ENCODE results near the gene CNP. TPM values are rescaled to one million over a fixed set of nuclear protein-coding genes. Genes with fewer than 3 reads are reported as not detected.

CNP gene
- total RNA-seq, 1 donor from 2014 or later: 66.5 TPM

Other genes starting within 250 kb of the CNP start
- gene HAP1, start 232.2 kb upstream of the CNP start, total RNA-seq: 0.07 and 0.18 TPM in 2 replicates
- gene JUP, start 180.1 kb upstream of the CNP start, total RNA-seq: 71.6 and 76.9 TPM in 2 replicates
- gene P3H4, start 154.8 kb upstream of the CNP start, total RNA-seq: 49.1 and 59.4 TPM in 2 replicates
- 139 and 196 TPM in 2 replicates for gene FKBP10, start 153.8 kb upstream of the CNP start, total RNA-seq
- 68.8 and 72.0 TPM in 2 replicates for gene NT5C3B, start 130.6 kb upstream of the CNP start, total RNA-seq
- not detected in 2 replicates for gene KLHL10, start 129.0 kb upstream of the CNP start, total RNA-seq
- gene KLHL11, start 101.4 kb upstream of the CNP start, total RNA-seq: 24.7 and 35.4 TPM in 2 replicates
- 340 and 356 TPM in 2 replicates for gene ACLY, start 47.8 kb upstream of the CNP start, total RNA-seq
- gene ODAD4, start 36.2 kb upstream of the CNP start, total RNA-seq: 0.07 and 0.13 TPM in 2 replicates
- gene DNAJC7, start 50.6 kb downstream of the CNP start, total RNA-seq: 74.8 and 90.8 TPM in 2 replicates
- gene NKIRAS2, start 53.3 kb downstream of the CNP start, total RNA-seq: 41.6 and 52.4 TPM in 2 replicates
- 0.11 and 0.26 TPM in 2 replicates for gene C17orf113, start 83.8 kb downstream of the CNP start, total RNA-seq
- gene ZNF385C, start 131.7 kb downstream of the CNP start, total RNA-seq: not detected in 2 replicates
- 9.6 TPM in 2 replicates for gene DHX58, start 145.9 kb downstream of the CNP start, total RNA-seq
- 7.1 and 13.2 TPM in 2 replicates for gene KAT2A, start 154.6 kb downstream of the CNP start, total RNA-seq
- gene HSPB9, start 156.0 kb downstream of the CNP start, total RNA-seq: not detected in 2 replicates
- gene RAB5C, start 188.2 kb downstream of the CNP start, total RNA-seq: 105 and 116 TPM in 2 replicates
- gene KCNH4, start 214.3 kb downstream of the CNP start, total RNA-seq: 0.04 TPM in 1 of 2 replicates, not detected in the other
- gene HCRT, start 218.7 kb downstream of the CNP start, total RNA-seq: not detected in 2 replicates
- 14.3 and 16.2 TPM in 2 replicates for gene GHDC, start 227.7 kb downstream of the CNP start, total RNA-seq

All from pulmonary artery endothelial cell (primary cell).